GM21423 (cell line): ENCODE measurements around the gene TMEM240.

Experiments
- ATAC-seq: cut with Tn5 transposase; IDR thresholded peaks from one replicate; pipeline ENCODE4 v1.9.1; 2021; ENCODE audit warnings: mild to moderate bottlenecking, moderate library complexity; ENCODE audit not compliant: unreplicated experiment

Gene TMEM240

DNA sequence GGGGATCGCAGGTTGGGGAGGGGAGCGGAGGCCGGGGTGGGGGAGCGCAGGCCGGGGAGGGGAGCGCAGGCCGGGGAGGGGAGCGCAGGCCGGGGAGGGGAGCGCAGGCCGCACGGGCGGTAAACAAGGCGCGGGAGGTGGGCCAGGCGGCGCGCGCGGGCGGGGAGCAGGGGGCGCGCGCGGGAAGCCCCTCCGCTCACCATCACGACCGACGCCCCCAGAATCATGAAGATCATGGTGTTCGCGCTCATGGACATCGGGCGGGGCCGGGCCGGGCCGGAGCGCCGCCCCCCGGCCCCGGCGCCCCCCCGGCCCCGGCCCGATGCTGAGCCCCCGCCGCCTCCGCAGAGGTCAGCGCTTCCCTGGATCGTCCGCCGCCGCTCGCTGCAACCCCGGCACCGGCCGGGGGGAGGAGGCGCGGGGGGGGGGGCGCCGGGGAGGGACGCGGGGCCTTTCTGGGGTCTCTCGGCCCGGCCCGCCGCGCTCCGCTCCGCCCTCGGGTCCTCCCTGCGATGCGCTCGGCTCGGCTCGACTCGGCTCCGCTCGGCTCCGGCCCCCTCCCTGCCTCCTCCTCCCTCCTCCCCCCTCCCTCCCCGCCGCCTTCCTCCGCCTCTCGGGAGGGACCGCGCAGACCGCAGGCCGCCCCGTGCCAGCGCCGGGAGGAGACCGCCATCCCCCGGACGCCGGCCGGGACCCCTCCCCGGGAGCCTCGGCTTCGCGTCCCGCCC is at the start of gene TMEM240:
TSS of gene TMEM240 (minus strand) at position 535 of the 728 bp plus-strand sequence. CDS start at position 257, 278 bp downstream.
- no peak for ATAC-seq

- ATAC-seq: no peak
Measured at GRCh38 chr1:1583347-1584010, 43.1 kb upstream of the TMEM240 start.

- no peak for ATAC-seq
Measured at GRCh38 chr1:1582585-1583346, 42.3 kb upstream of the TMEM240 start.

- no peak for ATAC-seq
Measured at GRCh38 chr1:1578371-1578940, 38.0 kb upstream of the TMEM240 start.

- no peak for ATAC-seq
Measured at GRCh38 chr1:1577367-1578011, 37.1 kb upstream of the TMEM240 start.

DNA sequence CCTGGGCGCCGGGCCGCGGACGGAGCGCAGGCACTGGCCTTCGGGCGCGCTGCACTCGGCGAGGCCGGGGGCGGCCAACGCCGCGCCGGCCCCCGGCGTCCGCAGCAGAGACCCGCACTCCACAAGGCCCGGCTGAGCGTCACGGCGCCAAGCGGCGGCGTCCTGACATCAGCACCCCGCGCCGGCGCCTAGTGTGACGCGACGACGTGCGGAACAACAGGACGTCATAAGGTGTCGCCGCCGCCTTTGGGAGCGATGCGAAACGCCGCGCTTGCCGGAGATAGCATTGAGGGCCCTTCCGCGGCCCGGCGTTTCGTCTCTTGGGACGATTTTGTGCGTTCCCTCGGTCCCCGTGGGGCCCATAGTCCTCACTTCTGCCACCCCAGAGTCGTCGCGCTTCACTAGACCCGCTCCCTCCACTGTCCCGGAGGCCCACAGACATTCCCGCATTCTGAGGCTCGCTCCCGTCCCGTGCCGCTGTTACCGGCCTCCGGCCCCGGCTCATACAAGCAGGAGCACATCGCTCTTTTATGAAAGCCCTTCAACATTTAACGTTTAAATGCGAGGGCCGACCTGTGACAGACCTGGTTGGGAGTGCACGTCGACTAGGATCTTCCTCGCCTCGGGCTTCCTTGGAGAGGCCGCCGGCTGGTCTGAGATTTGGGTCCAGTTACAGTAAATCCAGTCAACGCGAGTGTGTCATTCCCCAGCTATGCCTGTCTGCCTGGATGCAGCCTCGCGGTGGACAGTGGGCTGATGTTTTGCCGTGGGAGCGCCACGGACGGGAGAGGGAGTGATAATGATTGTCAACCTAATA is 34.5 kb upstream of the TMEM240 start, which contains the start of gene SSU72:
TSS of gene SSU72 (minus strand) at position 143 of the 817 bp plus-strand sequence. CDS start 306 bp downstream, outside the sequence.
- peak; percentile 80 for ATAC-seq

DNA sequence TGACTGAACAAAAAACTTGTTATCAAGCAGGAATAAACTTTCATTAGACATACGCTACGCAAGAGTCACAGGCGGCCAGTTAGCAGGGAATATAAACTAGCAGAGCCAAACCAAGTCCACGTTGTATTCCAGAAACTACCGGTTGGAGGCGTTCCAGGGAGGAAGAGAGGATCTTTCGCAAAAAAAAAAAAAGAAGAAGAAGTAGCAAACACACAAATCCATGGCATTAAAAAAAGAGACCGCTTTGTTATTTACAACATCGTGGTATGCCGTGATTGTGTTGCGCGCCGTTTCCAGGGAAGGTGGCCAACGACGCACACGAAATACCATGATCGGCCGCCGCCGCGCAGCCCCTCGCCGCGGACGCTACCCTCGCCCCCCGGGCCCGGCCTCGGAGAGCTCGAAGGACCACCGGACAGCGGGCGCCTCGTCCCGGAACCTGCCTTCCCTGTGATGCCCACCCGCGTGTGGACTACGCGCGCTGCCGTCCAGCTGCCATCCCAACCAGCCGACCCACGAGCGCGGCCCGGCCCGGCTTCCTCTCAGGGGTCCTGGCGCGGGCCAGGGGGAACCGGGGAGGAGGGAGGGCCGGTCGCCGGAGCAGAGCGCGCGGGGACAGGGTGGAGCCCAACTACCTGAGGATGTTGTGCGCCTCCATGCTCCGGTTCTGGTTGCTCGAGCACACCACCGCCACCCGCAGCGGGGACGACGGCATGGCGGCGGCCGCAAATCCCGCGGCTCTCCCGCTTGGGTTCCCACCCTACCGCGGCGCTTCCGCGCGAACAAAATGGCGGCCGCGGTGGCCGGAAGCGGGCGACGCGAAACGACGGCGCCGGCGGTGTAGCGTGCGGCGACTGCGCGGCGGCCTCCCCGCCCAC is 33.7 kb upstream of the TMEM240 start:
- peak; percentile 52 for ATAC-seq

DNA sequence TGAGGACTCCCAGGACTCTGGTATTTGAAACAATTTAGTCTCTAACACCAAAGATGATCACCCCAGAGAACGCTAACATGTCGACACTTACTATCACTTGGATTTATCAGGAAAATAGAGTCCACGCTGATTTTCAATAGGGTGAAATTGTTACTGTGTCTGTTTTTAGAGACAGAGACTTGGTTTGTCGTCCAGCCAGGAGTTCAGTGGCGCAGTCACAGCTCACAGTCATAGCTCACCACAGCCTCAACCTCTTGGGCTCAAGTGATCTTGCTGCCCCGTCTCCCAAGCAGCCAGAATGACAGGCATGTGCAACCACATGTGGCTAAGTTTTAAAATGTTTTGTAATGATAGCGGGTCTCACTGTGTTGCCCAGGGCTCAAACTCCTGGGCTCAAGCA is 28.9 kb upstream of the TMEM240 start:
- ATAC-seq: no peak

DNA sequence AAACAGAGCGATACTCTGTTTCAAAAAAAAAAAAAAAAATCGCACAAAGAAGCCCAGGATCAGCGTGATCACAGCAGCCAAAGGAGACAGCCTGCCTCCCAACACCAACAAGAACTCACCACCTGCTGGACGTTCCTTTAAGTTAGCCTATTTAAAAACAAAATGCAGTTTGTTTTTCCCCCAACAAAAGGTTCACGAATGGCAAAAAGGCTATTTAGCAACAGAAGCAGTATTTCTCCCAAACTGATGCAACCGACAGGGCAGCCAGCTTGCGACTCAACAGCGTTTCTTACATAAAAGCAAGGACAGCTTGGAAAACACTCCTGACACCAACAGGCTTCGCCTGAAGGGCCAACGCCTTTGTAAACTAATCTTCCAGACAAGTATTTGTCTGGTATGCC is 27.5 kb upstream of the TMEM240 start:
- no peak for ATAC-seq

DNA sequence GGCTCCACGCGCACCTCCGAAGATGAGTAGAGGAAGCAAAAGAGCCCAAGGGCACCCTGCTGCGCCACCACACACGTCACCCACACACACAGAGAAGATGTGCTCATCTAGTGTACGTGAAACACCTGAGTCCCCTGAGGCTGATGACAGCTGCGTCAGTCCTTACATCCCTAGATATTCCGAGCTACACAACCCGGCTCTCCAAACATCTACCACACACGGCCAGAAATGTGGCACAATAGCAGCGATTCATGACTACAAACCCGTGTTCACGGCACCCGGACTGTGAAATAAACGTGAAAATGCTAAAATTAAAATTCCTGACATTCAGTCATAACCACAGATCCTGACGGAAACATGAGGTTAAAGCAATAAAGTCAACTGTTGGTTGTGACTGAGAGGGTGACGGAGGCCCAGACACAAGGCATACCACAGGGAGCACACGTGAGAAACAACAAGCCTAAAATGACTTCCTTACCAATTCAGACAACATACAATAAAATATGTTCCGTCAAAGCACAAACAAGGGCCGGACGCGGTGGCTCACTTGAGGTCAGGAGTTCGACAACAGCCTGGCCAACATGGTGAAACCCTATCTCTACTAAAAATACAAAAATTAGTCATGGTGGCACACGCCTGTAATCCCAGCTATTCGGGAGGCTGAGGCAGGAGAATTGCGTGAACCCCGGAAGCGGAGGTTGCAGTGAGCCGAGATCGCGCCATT is 26.9 kb upstream of the TMEM240 start:
- no peak for ATAC-seq

DNA sequence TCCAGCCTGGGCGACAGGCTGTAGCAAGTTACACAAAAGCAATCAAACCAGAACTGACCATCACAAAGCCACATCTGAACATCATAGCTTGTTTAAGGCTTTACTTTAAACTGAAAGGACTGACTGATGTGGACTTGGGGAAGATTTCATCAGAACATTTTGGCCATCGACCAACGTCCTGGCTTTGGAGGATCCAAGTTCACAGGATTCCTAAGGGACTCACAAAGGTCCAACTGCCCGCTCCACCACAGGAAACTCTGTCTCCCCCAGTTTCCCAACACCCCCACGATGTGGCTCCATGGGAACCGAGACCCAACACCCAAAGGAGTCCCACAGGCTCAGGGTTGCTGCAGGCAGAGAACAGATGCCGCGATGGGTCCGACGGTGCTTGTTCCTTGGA is 24.9 kb upstream of the TMEM240 start:
- ATAC-seq: no peak

- ATAC-seq: no peak
Measured at GRCh38 chr1:1564268-1564667, 23.8 kb upstream of the TMEM240 start.

GRCh38 chr1:1563688-1564087 is 23.3 kb upstream of the TMEM240 start:
- ATAC-seq: no peak

- ATAC-seq: no peak
Measured at GRCh38 chr1:1562556-1563195, 22.3 kb upstream of the TMEM240 start.

GRCh38 chr1:1561801-1562470 is 21.5 kb upstream of the TMEM240 start:
- ATAC-seq: no peak

GRCh38 chr1:1560178-1560577 is 19.8 kb upstream of the TMEM240 start:
- ATAC-seq: no peak

DNA sequence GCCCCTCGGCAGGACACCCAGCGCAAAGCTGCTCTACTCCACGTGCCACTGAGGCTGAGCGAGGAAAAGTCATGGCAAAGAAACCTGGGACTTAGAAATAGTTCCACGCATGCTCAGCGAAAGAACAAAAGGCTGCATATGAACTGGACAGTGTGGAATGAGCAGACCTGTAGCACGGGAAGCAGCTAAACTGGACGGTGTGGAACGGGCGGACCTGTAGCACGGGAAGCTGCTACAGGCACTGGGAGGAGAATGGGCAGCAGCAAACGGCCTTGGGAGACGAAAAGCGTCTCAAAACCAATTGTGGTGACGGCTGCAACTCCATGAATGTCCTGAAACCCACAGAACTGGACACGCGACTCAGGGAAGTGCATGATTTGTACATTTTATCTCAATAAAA is 18.6 kb upstream of the TMEM240 start:
- ATAC-seq: no peak
